Large intestine (tissue), 3 donors: ENCODE measurements around the gene GAPDHS. TPM values are rescaled to one million over a fixed set of nuclear protein-coding genes. Genes with fewer than 3 reads are reported as not detected.
A peak's percentile ranks its signal among the peaks of the same experiment; 100 is the strongest.

Experiments
- DNase-seq, 2 donors: peaks; one replicate each; pipeline versions ENCODE4 v3.0.0 to v3.0.0-alpha.2; 2013
- H3K27ac ChIP-seq: one replicate; pipeline ENCODE4 v1.5.1; 2013; ENCODE audit warnings: low read length
- H3K27me3 ChIP-seq: 2 replicates; pipeline ENCODE4 v1.6.1; 2013; ENCODE audit warnings: low read length; ENCODE audit not compliant: control insufficient read depth, insufficient read depth
- H3K36me3 ChIP-seq: 2 replicates; pipeline ENCODE4 v1.6.1; 2013; ENCODE audit warnings: low read length; ENCODE audit not compliant: control insufficient read depth, insufficient read depth
- H3K4me1 ChIP-seq: one replicate; pipeline ENCODE4 v1.6.1; 2013; ENCODE audit warnings: low read length; ENCODE audit not compliant: control insufficient read depth, insufficient read depth
- H3K4me3 ChIP-seq: one replicate; pipeline ENCODE4 v1.5.1; 2013; ENCODE audit warnings: low read length
- H3K9me3 ChIP-seq: one replicate; pipeline ENCODE4 v1.6.1; 2013; ENCODE audit warnings: mild to moderate bottlenecking, low read depth, low read length, moderate library complexity; ENCODE audit not compliant: control insufficient read depth
- WGBS: methylation state at CpG from one replicate; pipeline ENCODE4 v1.1.5; 2013; ENCODE audit warnings: low lambda C conversion rate; ENCODE audit not compliant: insufficient coverage; 5-methylcytosine and 5-hydroxymethylcytosine counted together
- polyA plus RNA-seq: library from polyadenylated mRNA; unstranded; fragments of 120-200 nt; gene quantifications from one replicate; pipeline ENCODE4 v1.2.1, GENCODE V29; 2013

The GAPDHS gene
- polyA plus RNA-seq, 1 donor = not detected

GRCh38 chr19:35521124-35521743 is 12.0 kb upstream of the GAPDHS start:
- no peak overlapping the region for H3K27ac ChIP-seq
- no peaks in the 10 kb centered on the region for H3K36me3 ChIP-seq
- H3K4me1 ChIP-seq = no peaks in the 10 kb centered on the region
- no peak overlapping the region for H3K4me3 ChIP-seq
- no CpG with 5 or more reads among the region's 16 CpGs for WGBS
- peaks cover 12% of the 10 kb centered on the region for H3K27me3 ChIP-seq
- no peak for DNase-seq
- H3K9me3 ChIP-seq = no peaks in the 10 kb centered on the region

- DNase-seq = peak in 1 of 2 donors; percentile 13
- H3K27ac ChIP-seq = no peak overlapping the region
- no CpG with 5 or more reads among the region's 12 CpGs for WGBS
Measured at GRCh38 chr19:35522745-35523327, 10.4 kb upstream of the GAPDHS start.

GRCh38 chr19:35524181-35524837 is 8.9 kb upstream of the GAPDHS start:
- Histone ChIP-seq H3K27me3 (peaks cover 18% of the 10 kb centered on the region), H3K27ac (no peak overlapping the region), H3K4me3 (no peak overlapping the region), H3K36me3 (no peaks in the 10 kb centered on the region), H3K9me3 (no peaks in the 10 kb centered on the region), H3K4me1 (no peaks in the 10 kb centered on the region)
- DNase-seq = no peak
- WGBS = no CpG with 5 or more reads among the region's 11 CpGs

More at GRCh38 chr19:35522745-35523327, 10.4 kb upstream of the GAPDHS start:
- Histone ChIP-seq H3K36me3 (no peaks in the 10 kb centered on the region), H3K27me3 (peaks cover 12% of the 10 kb centered on the region), H3K4me1 (no peaks in the 10 kb centered on the region), H3K4me3 (no peak overlapping the region), H3K9me3 (no peaks in the 10 kb centered on the region)

GRCh38 chr19:35525873-35526272 is 7.4 kb upstream of the GAPDHS start:
- no peaks in the 10 kb centered on the region for H3K9me3 ChIP-seq
- H3K4me1 ChIP-seq = no peaks in the 10 kb centered on the region
- H3K36me3 ChIP-seq = no peaks in the 10 kb centered on the region
- H3K27me3 ChIP-seq = peaks cover 21% of the 10 kb centered on the region
- DNase-seq = no peak
- WGBS = no CpG with 5 or more reads among the region's 4 CpGs
- H3K27ac ChIP-seq = no peak overlapping the region
- no peak overlapping the region for H3K4me3 ChIP-seq

GRCh38 chr19:35528218-35529038 is 4.8 kb upstream of the GAPDHS start, which contains the start of gene SBSN:
SBSN (minus strand) TSS chr19:35528311; CDS start chr19:35528281, 30 bp downstream.
- DNase-seq = no peak
- no peak within 1 kb of the TSS for H3K27ac ChIP-seq
- no peak within 1 kb of the TSS for H3K4me3 ChIP-seq
- 100% methylated on average over 3 of the region's 11 CpGs for WGBS
- H3K36me3 ChIP-seq = no peaks in the 10 kb centered on the region
- peaks cover 3% of the 10 kb centered on the region for H3K9me3 ChIP-seq
- H3K4me1 ChIP-seq = peaks cover 1% of the 10 kb centered on the region
- peaks cover 40% of the 10 kb centered on the region for H3K27me3 ChIP-seq

GRCh38 chr19:35529241-35530218 is 3.7 kb upstream of the GAPDHS start:
- no peak for DNase-seq
- no peaks in the 10 kb centered on the region for H3K36me3 ChIP-seq
- peaks cover 3% of the 10 kb centered on the region for H3K4me1 ChIP-seq
- no CpG with 5 or more reads among the region's 19 CpGs for WGBS
- H3K27ac ChIP-seq = no peak overlapping the region
- peaks cover 45% of the 10 kb centered on the region for H3K27me3 ChIP-seq
- peaks cover 5% of the 10 kb centered on the region for H3K9me3 ChIP-seq
- no peak overlapping the region for H3K4me3 ChIP-seq

- no peaks in the 10 kb centered on the region for H3K36me3 ChIP-seq
- H3K27ac ChIP-seq = no peak overlapping the region
- peaks cover 5% of the 10 kb centered on the region for H3K9me3 ChIP-seq
- peaks cover 3% of the 10 kb centered on the region for H3K4me1 ChIP-seq
- WGBS = 20% methylated on average over 1 of the region's 6 CpGs
- no peak overlapping the region for H3K4me3 ChIP-seq
- H3K27me3 ChIP-seq = peaks cover 43% of the 10 kb centered on the region
- no peak for DNase-seq
Measured at GRCh38 chr19:35531291-35531690, 2.0 kb upstream of the GAPDHS start.

GRCh38 chr19:35533822-35534392 is 651 bp downstream of the GAPDHS start:
- H3K4me3 ChIP-seq = no peak overlapping the region
- H3K27me3 ChIP-seq = peaks cover 40% of the 10 kb centered on the region
- peak in 1 of 2 donors; percentile 57 for DNase-seq
- no peak overlapping the region for H3K27ac ChIP-seq
- H3K9me3 ChIP-seq = peaks cover 5% of the 10 kb centered on the region
- WGBS = no CpG with 5 or more reads among the region's 30 CpGs
- H3K4me1 ChIP-seq = peaks cover 3% of the 10 kb centered on the region
- H3K36me3 ChIP-seq = no peaks in the 10 kb centered on the region

GRCh38 chr19:35534803-35535480 is 1.7 kb downstream of the GAPDHS start:
- peaks cover 5% of the 10 kb centered on the region for H3K9me3 ChIP-seq
- H3K27ac ChIP-seq = no peak overlapping the region
- no CpG with 5 or more reads among the region's 10 CpGs for WGBS
- peaks cover 3% of the 10 kb centered on the region for H3K4me1 ChIP-seq
- no peak overlapping the region for H3K4me3 ChIP-seq
- peaks cover 35% of the 10 kb centered on the region for H3K27me3 ChIP-seq
- no peaks in the 10 kb centered on the region for H3K36me3 ChIP-seq
- DNase-seq = no peak
